ENCODE measurements around the gene RNF152. TPM values are rescaled to one million over a fixed set of nuclear protein-coding genes. Genes with fewer than 3 reads are reported as not detected.

The RNF152 gene
- polyA plus RNA-seq, 1 of the 3 experiments (the other 2 are of a cell fraction) = 6.6 TPM

GRCh38 chr18:61840324-61840723, 52.5 kb downstream of the RNF152 start (continued):
- TF ChIP-seq FOXM1 (IDR thresholded peaks at IDR 0.05; ENCODE audit: low read depth) (no peak), IRF3 (IDR thresholded peaks at IDR 0.05; ENCODE audit: low read depth, low read length) (no peak), PBX3 (IDR thresholded peaks at IDR 0.05) (no peak), TCF12 (IDR thresholded peaks at IDR 0.05) (no peak)

DNA sequence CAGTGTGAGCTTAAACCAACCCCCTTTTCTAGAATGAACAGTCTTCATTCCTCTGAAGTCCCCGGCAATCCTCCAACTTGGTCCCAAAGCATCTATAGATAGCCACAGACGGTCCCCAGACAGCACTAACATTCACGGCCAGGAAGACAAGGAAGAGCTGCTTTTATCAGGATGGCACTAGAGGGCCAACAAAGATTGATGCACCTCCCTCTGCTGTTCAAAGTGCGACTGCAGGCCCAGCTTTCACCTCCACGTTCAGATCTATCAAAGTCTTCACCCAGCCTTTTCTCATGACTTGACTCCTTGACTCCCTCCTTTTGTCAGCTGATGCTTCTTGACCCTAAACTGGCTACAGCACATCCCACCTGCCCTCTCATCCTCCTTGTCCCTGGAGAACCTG, 54.3 kb downstream of the RNF152 start:
- ChIA-PET CTCF (no interaction called here), POLR2A (no interaction called here)
- peaks cover 7 to 9% of the 10 kb centered on the region in 2 experiments for H3K4me1 ChIP-seq (ENCODE audit: control insufficient read depth in 1 of 2, insufficient read depth in 2 of 2, low read depth in 1 of 2, low read length in 1 of 2)
- peaks cover 5% of the 10 kb centered on the region; the same call in 1 of the 2 replicates for H3K9me3 ChIP-seq
- H3K4me3 ChIP-seq (ENCODE audit: low read depth in 2 of 2, low read length in 1 of 2) = no peak overlapping the region
- no peak overlapping the region for H3K4me2 ChIP-seq
- H3K9me2 ChIP-seq = no peaks in the 10 kb centered on the region
- H3K36me3 ChIP-seq (replicated peaks in 1 of 2; ENCODE audit: control insufficient read depth in 1 of 2, insufficient read depth in 2 of 2, low read length in 1 of 2) = peaks cover 4 to 43% of the 10 kb centered on the region in 2 experiments
- peaks cover 9% of the 10 kb centered on the region; the same call in 1 of the 2 replicates for H4K20me1 ChIP-seq (ENCODE audit: insufficient read depth)
- no peak for DNase-seq
- no peak overlapping the region for H2AFZ ChIP-seq (ENCODE audit: low read depth)
- H3K27me3 ChIP-seq (ENCODE audit: insufficient read depth) = no peaks in the 10 kb centered on the region
- TF ChIP-seq YY1 (IDR thresholded peaks at IDR 0.05; ENCODE audit: low read depth) (no peak), TCF12 (IDR thresholded peaks at IDR 0.05) (no peak), SIN3A (IDR thresholded peaks at IDR 0.05; ENCODE audit: borderline replicate concordance, low read depth, low read length) (no peak)
- TF ChIP-seq, protein P1, sequence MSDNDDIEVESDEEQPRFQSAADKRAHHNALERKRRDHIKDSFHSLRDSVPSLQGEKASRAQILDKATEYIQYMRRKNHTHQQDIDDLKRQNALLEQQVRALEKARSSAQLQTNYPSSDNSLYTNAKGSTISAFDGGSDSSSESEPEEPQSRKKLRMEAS (IDR thresholded peaks at IDR 0.05; ENCODE audit: low read depth) = no peak
- WGBS (ENCODE audit: low lambda C conversion rate) = 81% methylated on average over 4 of the region's 5 CpGs
- peak overlapping the region in 1 of 2 experiments; percentile 31; a peak in 2 of 4 replicates for H3K27ac ChIP-seq (ENCODE audit: low read depth in 2 of 2, low read length in 1 of 2)
- H3K79me2 ChIP-seq (ENCODE audit: insufficient read depth) = peaks cover 93% of the 10 kb centered on the region
- no peak overlapping the region for H3K9ac ChIP-seq
- peaks cover 34% of the 10 kb centered on the region for H3F3A ChIP-seq (replicated peaks; ENCODE audit: insufficient read depth)

DNA sequence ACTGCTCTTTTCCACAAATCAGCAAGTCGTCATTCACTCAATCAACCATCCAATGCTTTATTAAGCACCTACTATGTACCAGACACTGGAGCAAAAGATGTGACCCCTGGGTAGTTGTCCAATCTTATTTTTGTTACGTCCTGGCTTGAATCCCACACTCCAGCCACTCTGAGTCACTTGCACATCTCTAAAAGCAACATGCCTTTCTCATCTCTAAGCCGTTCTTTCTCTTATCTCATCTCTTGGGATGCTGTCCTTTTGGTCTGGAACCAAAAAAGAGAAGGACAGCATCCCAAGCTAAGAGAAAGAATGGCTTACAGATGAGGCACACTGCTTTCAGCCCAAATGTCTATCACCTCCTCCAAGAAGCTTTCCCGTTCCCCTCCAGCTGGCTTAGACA, 58.8 kb downstream of the RNF152 start:
- peaks cover 4 to 17% of the 10 kb centered on the region in 2 experiments for H3K36me3 ChIP-seq (replicated peaks in 1 of 2; ENCODE audit: control insufficient read depth in 1 of 2, insufficient read depth in 2 of 2, low read length in 1 of 2)
- H3K27ac ChIP-seq (ENCODE audit: low read depth in 2 of 2, low read length in 1 of 2) = peak overlapping the region; percentile 94
- H3K4me2 ChIP-seq = peak overlapping the region; percentile 45
- H3K27me3 ChIP-seq (ENCODE audit: insufficient read depth) = no peaks in the 10 kb centered on the region
- H3K9ac ChIP-seq = peak overlapping the region; percentile 14; the same call in 1 of the 2 replicates
- H4K20me1 ChIP-seq (ENCODE audit: insufficient read depth) = peaks cover 4% of the 10 kb centered on the region; the same call in 1 of the 2 replicates
- no peak overlapping the region for H2AFZ ChIP-seq (ENCODE audit: low read depth)
- H3F3A ChIP-seq (replicated peaks; ENCODE audit: insufficient read depth) = peaks cover 34% of the 10 kb centered on the region
- H3K4me1 ChIP-seq (ENCODE audit: control insufficient read depth in 1 of 2, insufficient read depth in 2 of 2, low read depth in 1 of 2, low read length in 1 of 2) = peaks cover 20 to 26% of the 10 kb centered on the region in 2 experiments
- H3K4me3 ChIP-seq (ENCODE audit: low read depth in 2 of 2, low read length in 1 of 2) = 0 out of 4 replicates have a peak overlapping the region, but pooled peaks of 1 of the 2 experiments have one; percentile 8
- TF ChIP-seq EP300 (IDR thresholded peaks at IDR 0.05; ENCODE audit: borderline replicate concordance in 1 of 2, low read depth in 1 of 2, low read length in 1 of 2) (peak in 1 of 2 experiments; percentile 50; a peak in 1 of 4 replicates), NFIC (IDR thresholded peaks at IDR 0.05; ENCODE audit: borderline replicate concordance) (peak; percentile 88), NRF1 (IDR thresholded peaks at IDR 0.05; ENCODE audit: low read depth, low read length) (no peak), TCF12 (IDR thresholded peaks at IDR 0.05) (peak; percentile 83), PBX3 (IDR thresholded peaks at IDR 0.05) (peak; percentile 66), MEF2A (IDR thresholded peaks at IDR 0.05; ENCODE audit: borderline replicate concordance, low read depth) (no peak), JUND (IDR thresholded peaks at IDR 0.05) (peak; percentile 81), GABPA (IDR thresholded peaks at IDR 0.05; ENCODE audit: low read depth) (no peak), POLR2AphosphoS5 (IDR thresholded peaks at IDR 0.05; ENCODE audit: low read depth, low read length) (peak; percentile 28; the same call in 1 of the 2 replicates), SIN3A (IDR thresholded peaks at IDR 0.05; ENCODE audit: borderline replicate concordance, low read depth, low read length) (no peak), RCOR1 (IDR thresholded peaks at IDR 0.05; ENCODE audit: low read length) (0 out of 2 replicates have a peak, but pooled peaks have one; percentile 20), FOXM1 (IDR thresholded peaks at IDR 0.05; ENCODE audit: low read depth) (0 out of 2 replicates have a peak, but pooled peaks have one; percentile 33), FOSL2 (IDR thresholded peaks at IDR 0.05; ENCODE audit: borderline replicate concordance, low read depth) (peak; percentile 77)
- TF ChIP-seq, protein P1 (IDR thresholded peaks at IDR 0.05; ENCODE audit: low read depth) = peak; percentile 14; the same call in 1 of the 2 replicates
- POLR2A ChIA-PET = no interaction called here
- H3K9me2 ChIP-seq = no peaks in the 10 kb centered on the region
- H3K79me2 ChIP-seq (ENCODE audit: insufficient read depth) = peaks cover 91% of the 10 kb centered on the region
- DNase-seq = no peak
- CTCF ChIA-PET = interaction anchor here (1.7 to 1.9 kb wide), 2 partner anchors 21 to 23 kb away, joined by 4 to 6 read pairs; no protein-coding TSS in a partner anchor
- H3K9me3 ChIP-seq = peaks cover 5% of the 10 kb centered on the region; the same call in 1 of the 2 replicates
- WGBS (ENCODE audit: low lambda C conversion rate) = 16% methylated on average over 4 of the region's 4 CpGs
